ENCODE measurements around the gene CCL21. TPM values are rescaled to one million over a fixed set of nuclear protein-coding genes. Genes with fewer than 3 reads are reported as not detected.

Gene CCL21
- total and polyA plus RNA-seq, 10 of the 15 experiments (the other 5 are each of a cell fraction or from before 2014, with no cell fraction given): 0.26 TPM; not detected in 9

DNA sequence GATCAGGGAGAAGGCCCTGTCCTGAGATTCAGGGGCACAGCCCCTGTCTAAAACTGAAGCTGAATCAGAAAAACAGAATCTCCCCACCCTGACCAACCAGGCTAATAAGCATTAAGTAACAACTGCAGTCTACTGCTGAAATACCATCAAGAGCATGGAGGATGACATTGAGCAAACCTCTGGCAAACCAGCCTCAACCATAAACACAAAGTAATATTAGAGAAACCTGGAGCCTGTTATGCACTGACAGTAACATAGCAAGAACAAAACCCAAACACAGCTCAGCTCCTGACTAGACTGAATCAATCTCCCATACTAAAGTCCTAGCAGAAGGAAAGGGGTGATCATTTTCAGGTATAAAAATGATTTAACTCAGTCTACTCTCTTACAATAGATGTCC is 24.8 kb upstream of the CCL21 start:
- ChIA-PET POLR2A (interaction anchor here (0.5 kb wide), 1 partner anchor 38 kb away, joined by 4 read pairs; no protein-coding TSS in a partner anchor), CTCF (no interaction called here), SMC1A (ENCODE audit: uncharacterized antibody, unreplicated experiment) (no interaction called here), RAD21 (ENCODE audit: unreplicated experiment) (no interaction called here)
- no peak for FAIRE-seq
- no peak for TF ChIP-seq EP300 (IDR thresholded peaks at IDR 0.05; ENCODE audit: borderline replicate concordance in 1 of 2, control insufficient read depth in 1 of 2, low read depth in 2 of 2, low read length in 2 of 2)
- no peak for TF ChIP-seq IKZF2 (IDR thresholded peaks at IDR 0.05)
- TF ChIP-seq PAX5 (IDR thresholded peaks at IDR 0.05; ENCODE audit: borderline replicate concordance, low read depth, low read length): no peak
- TF ChIP-seq, protein P1, sequence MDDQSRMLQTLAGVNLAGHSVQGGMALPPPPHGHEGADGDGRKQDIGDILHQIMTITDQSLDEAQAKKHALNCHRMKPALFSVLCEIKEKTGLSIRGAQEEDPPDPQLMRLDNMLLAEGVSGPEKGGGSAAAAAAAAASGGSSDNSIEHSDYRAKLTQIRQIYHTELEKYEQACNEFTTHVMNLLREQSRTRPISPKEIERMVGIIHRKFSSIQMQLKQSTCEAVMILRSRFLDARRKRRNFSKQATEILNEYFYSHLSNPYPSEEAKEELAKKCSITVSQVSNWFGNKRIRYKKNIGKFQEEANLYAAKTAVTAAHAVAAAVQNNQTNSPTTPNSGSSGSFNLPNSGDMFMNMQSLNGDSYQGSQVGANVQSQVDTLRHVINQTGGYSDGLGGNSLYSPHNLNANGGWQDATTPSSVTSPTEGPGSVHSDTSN (IDR thresholded peaks at IDR 0.05; ENCODE audit: insufficient replicate concordance, low read depth, low read length): no peak
- TF ChIP-seq NFYB (IDR thresholded peaks at IDR 0.05; ENCODE audit: insufficient read depth, low read depth, low read length): no peak
- no peak overlapping the region for H3K4me2 ChIP-seq (ENCODE audit: control insufficient read depth, insufficient read depth)
- no peak for DNase-seq (ENCODE audit: low read depth, low spot score)
- no peak overlapping the region for H3K27ac ChIP-seq (ENCODE audit: control insufficient read depth, insufficient read depth)
- BruUV-seq (replicated peaks): no TSS peak
- intact Hi-C loops (cut with micrococcal nuclease; ENCODE audit: unreplicated experiment) (no loop called here), in situ Hi-C loops (cut with MboI) (no loop called here)
- no peaks in the 10 kb centered on the region for H3K9me3 ChIP-seq (replicated peaks; ENCODE audit: control insufficient read depth, insufficient read depth, low read length)
- H2AFZ ChIP-seq (ENCODE audit: control insufficient read depth, low read depth, low read length): no peak overlapping the region
- no peak for ATAC-seq
- no peaks in the 10 kb centered on the region for H4K20me1 ChIP-seq (ENCODE audit: control insufficient read depth, insufficient read depth)
- H3K27me3 ChIP-seq (replicated peaks in 1 of 2; ENCODE audit: control insufficient read depth in 2 of 2, insufficient read depth in 2 of 2, low read length in 1 of 2): peaks cover 0 to 2% of the 10 kb centered on the region in 2 experiments; a peak in 1 of 4 replicates
- no peaks in the 10 kb centered on the region for H3K4me1 ChIP-seq (ENCODE audit: control insufficient read depth, insufficient read depth, low read length)
- H3K9ac ChIP-seq (ENCODE audit: control insufficient read depth, insufficient read depth, low read length): no peak overlapping the region
- no peaks in the 10 kb centered on the region for H3K36me3 ChIP-seq (ENCODE audit: control insufficient read depth in 2 of 2, insufficient read depth in 2 of 2, low read length in 1 of 2)
- H3K4me3 ChIP-seq: no peak overlapping the region
- H3K79me2 ChIP-seq (ENCODE audit: control insufficient read depth, insufficient read depth, low read length): no peaks in the 10 kb centered on the region

DNA sequence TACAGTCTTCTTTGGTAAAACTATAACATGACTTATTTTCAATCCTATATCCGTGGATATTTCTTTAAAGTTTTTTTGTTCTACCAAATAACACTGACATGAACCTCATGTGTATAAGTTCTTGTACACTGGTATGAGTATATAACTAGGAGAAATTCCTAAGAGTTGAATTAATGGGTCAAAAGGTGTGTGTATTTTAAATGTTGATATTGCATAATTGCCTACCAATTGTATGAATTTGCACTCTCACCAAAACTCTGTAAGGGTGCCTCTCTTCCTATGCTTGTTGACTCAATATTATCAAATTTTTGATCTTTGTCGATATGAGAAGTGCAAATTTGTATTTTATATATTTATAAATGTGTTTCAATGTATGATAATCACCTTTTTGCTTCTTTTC is 22.9 kb upstream of the CCL21 start:
- BruUV-seq (replicated peaks): no TSS peak
- Histone ChIP-seq H3K79me2 (ENCODE audit: control insufficient read depth, insufficient read depth, low read length) (no peaks in the 10 kb centered on the region), H2AFZ (ENCODE audit: control insufficient read depth, low read depth, low read length) (no peak overlapping the region), H3K9me3 (replicated peaks; ENCODE audit: control insufficient read depth, insufficient read depth, low read length) (no peaks in the 10 kb centered on the region), H4K20me1 (ENCODE audit: control insufficient read depth, insufficient read depth) (no peaks in the 10 kb centered on the region), H3K27me3 (replicated peaks in 1 of 2; ENCODE audit: control insufficient read depth in 2 of 2, insufficient read depth in 2 of 2, low read length in 1 of 2) (peaks cover 0 to 2% of the 10 kb centered on the region in 2 experiments; a peak in 1 of 4 replicates), H3K27ac (ENCODE audit: control insufficient read depth, insufficient read depth) (no peak overlapping the region), H3K4me3 (no peak overlapping the region), H3K36me3 (ENCODE audit: control insufficient read depth in 2 of 2, insufficient read depth in 2 of 2, low read length in 1 of 2) (no peaks in the 10 kb centered on the region), H3K9ac (ENCODE audit: control insufficient read depth, insufficient read depth, low read length) (no peak overlapping the region), H3K4me2 (ENCODE audit: control insufficient read depth, insufficient read depth) (no peak overlapping the region), H3K4me1 (ENCODE audit: control insufficient read depth, insufficient read depth, low read length) (no peaks in the 10 kb centered on the region)
- WGBS (ENCODE audit: insufficient coverage, insufficient replicate concordance, low lambda C conversion rate, missing lambda C conversion rate): 3% methylated on average over 2 of the region's 2 CpGs
- FAIRE-seq (no peak), ATAC-seq (no peak), DNase-seq (ENCODE audit: low read depth, low spot score) (no peak)
- ChIA-PET RAD21 (ENCODE audit: unreplicated experiment) (no interaction called here), CTCF (interaction anchor here (1.1 kb wide), 1 partner anchor 14 kb away, joined by 3 read pairs; no protein-coding TSS in a partner anchor), SMC1A (ENCODE audit: uncharacterized antibody, unreplicated experiment) (no interaction called here), POLR2A (no interaction called here)
- no peak for TF ChIP-seq RUNX3 (IDR thresholded peaks at IDR 0.05; ENCODE audit: low read length)
- TF ChIP-seq RCOR1 (conservative IDR thresholded peaks at IDR 0.05; ENCODE audit: low read depth, low read length): no peak
- intact Hi-C loops (cut with micrococcal nuclease; ENCODE audit: unreplicated experiment) (no loop called here), in situ Hi-C loops (cut with MboI) (no loop called here)
